B cell (primary cell): ENCODE results near the gene PRKN.

Experiments
- CTCF ChIP-seq: fragments of 200-600 bp; IDR thresholded peaks from one replicate; pipeline ENCODE4 v1.8.0; 2022; ENCODE audit warnings: antibody characterized with exemption, mild to moderate bottlenecking
- EZH2 ChIP-seq: IDR thresholded peaks from 2 replicates; pipeline ENCODE4 v1.6.1; 2012; ENCODE audit warnings: borderline replicate concordance, low read depth, mild to moderate bottlenecking, moderate library complexity, low read length; ENCODE audit not compliant: insufficient read depth, poor library complexity, severe bottlenecking

GRCh38 chr6:162026843-162027242, 700.7 kb downstream of the PRKN start:
- TF ChIP-seq EZH2 (no peak), CTCF (no peak)
